ENCODE measurements around the gene ARFGEF2.

- TF ChIP-seq ZFX (IDR thresholded peaks at IDR 0.05; ENCODE audit: borderline replicate concordance), result no peak
- TF ChIP-seq, protein P1, sequence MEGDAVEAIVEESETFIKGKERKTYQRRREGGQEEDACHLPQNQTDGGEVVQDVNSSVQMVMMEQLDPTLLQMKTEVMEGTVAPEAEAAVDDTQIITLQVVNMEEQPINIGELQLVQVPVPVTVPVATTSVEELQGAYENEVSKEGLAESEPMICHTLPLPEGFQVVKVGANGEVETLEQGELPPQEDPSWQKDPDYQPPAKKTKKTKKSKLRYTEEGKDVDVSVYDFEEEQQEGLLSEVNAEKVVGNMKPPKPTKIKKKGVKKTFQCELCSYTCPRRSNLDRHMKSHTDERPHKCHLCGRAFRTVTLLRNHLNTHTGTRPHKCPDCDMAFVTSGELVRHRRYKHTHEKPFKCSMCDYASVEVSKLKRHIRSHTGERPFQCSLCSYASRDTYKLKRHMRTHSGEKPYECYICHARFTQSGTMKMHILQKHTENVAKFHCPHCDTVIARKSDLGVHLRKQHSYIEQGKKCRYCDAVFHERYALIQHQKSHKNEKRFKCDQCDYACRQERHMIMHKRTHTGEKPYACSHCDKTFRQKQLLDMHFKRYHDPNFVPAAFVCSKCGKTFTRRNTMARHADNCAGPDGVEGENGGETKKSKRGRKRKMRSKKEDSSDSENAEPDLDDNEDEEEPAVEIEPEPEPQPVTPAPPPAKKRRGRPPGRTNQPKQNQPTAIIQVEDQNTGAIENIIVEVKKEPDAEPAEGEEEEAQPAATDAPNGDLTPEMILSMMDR (IDR thresholded peaks at IDR 0.05), result no peak
Measured at GRCh38 chr20:48995589-48995988, 74.1 kb downstream of the ARFGEF2 start.
